Activated T-cell treated with anti-CD3 and anti-CD28 coated beads for 1 hour (primary cell): ENCODE data around the gene RIBC1.
A peak's percentile ranks its signal among the peaks of the same experiment; 100 is the strongest.
"Not testable (repeated sequence)": the region's sequence is repeated elsewhere in the genome, so short reads cannot be mapped to it uniquely, and the experiment has no call there.

Experiments
- DNase-seq: peaks from one replicate; pipeline ENCODE4 v3.0.0-alpha.2; 2020; ENCODE audit warnings: low read depth

Gene RIBC1

DNA sequence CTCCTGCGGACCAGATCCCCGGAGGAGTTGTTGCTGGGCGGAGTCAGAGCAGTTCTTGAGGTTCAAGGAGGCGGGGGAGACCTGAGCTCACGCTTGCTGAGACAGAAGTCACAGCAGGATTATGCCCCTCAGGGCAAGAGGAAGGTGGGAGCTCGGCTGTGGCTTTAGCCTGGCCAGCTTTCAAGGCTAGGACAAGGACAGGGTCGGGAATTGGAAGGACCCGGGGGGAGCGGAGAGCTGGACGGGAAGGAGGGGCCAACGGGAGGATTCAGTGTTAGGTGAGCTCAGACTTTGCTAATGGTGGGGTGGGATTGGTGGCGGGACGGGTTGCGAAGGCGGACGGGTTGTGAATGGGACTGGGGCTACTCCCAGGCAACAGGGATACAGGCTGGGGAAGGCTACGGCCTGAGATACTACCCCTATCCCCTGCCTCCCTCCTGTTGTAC lies at the start of gene RIBC1:
Gene RIBC1, plus strand, starts transcription at position 13 of the 446 bp plus-strand sequence. CDS start 3,404 bp downstream, outside the sequence.
- no peak for DNase-seq

DNA sequence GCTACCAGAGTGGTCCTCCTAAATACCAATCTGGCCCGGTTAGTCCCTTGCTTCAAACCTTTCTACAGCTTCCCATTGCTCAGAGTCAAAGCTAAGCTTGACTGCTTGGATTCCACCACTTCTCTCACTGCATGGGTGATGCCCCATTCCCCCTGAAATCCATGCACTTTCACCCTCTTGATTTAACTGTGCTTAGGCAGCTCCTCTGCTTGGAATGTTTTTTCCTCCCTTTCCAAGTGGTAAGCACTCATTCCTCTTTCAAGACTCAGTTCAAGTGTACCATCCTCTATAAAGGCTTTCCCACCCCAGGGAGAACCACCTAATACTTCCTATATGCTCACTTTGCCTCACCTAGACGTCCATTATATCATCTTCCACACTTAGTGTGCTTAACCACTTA lies 49.4 kb upstream of the RIBC1 start:
- no peak for DNase-seq

DNA sequence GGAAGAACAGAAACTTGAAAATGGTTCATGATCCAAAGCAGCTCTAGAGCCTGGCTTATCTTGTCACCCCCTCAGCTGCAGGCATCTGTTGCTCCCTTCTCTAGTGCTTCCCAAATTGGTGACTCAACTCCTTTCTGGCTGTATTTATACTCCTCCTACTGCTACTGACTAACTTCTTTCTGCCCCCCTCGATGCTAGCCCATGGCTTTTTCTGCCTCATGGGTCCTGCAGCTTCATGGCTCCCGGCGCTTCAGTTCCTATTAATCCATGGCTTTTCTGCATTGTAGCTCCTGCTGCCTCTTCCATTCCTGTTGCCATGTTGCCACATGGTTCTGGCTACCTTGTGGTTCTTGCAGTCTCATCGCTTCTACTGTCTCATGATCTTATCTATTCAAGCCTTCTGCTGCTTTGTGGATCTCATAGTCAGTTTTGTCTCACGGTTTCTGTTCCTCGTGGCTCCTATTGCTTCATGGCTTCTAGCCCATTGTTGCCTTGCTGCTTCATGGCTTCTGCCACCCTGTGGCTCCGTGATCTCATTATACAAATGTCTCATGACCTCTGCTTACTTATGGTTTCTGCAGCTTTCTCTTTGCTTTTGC lies 48.4 kb upstream of the RIBC1 start:
- no peak for DNase-seq

DNA sequence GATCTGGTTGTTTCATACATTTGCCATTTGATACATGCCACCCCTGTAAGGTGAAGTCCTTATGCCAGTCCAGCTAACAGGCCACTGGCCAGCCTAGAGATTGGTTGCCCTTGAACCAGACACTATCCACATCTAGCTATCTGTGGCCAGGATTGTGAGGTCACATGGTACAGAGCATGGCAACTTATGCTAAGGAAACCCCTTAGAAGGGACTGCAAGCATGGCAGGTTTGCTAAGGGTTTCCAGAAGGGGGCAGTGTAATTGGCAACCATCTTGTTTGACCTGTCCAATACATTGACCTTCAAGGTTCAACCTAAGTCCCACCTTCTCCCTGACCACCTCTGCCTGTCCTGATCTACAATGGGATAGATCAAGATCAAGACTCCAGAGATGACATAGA lies 47.8 kb upstream of the RIBC1 start:
- no peak for DNase-seq

DNA sequence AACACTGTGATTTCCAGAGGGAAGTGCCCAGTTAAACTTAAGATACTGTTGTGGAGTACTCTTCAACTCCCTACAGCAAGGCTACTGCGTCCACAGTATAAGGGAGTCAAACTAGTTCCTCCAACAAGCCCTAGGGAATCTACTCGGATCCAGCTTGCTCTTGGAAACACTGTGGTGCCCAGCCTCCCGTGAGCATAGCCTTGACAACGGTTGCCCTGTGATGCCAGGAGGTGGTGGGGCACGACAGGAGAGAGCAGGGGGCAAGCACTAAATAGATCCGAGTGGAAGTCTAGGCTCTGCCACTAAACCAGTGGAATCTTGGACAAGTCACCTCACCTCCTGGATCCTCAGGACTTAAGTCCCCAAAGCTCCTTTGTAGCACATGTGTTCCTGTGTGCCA lies 45.8 kb upstream of the RIBC1 start:
- no peak for DNase-seq

DNA sequence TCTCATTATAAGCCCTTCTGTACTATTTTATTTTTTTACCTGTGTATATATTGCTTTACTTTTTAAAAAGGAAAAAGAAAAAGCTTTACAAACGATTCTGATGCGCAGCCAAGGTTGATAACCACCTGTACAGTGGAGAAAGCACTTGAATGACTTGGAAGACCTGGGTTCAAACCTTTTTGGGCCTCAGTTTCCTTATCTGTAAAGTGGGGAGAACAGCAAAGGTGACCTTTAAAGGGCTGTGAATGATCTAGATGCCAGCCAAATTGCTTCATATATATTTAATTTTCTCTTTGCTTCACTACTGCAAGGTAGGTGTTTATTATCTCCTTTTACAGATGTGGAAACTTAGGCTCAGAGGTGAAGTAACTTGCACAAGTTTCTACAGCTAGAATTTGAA lies 45.2 kb upstream of the RIBC1 start:
- DNase-seq: no peak

DNA sequence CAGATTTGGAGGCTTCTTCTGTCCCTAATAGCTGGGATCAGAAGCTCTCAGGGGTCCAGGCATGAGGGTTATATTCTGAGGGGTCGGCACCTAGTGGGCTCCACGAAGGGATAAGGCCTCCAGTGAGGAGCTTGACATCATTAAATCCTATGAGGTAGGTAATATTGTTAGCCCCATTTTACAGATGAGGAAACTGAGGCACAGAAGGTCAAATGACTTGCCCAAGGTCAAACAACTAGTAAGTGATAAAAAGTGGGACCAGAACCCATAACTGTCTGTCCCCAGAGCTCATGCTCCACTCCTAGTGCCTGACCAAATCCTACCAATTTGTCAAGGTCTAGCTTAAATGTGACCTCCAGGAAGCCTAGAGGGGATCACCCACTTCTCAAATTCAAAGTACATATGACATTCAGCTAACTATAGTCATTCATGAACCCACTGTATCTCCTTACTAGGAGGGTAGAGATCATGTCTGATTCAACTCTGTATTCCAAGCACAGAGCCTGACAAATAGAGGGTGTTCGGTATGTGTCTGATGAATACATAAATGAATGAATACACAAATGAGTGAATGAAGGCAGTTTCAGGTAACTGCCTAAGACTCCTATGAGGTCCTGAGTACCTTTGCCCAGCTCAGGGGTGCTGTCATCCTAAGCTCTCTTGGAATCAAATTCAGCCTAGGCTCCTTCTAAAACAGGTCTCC lies 43.5 kb upstream of the RIBC1 start:
- DNase-seq: no peak

DNA sequence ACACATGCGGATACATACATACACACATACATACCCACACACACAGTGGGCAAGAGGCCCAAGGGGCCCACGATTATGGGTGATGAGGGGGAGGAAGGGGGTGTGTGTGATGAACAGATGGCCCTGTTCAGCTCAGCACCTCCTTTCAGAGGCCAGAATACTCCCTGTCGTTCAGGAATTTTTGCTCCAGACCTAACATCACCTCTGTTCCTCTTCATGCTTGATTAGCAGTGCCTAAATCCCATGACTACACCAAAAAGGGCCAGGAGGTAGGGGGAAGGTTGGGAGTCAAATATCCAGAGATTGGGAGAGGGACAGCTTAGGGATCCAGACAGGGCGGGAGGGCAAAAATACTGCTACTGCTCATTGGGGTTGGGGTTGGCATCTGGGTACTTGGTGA lies 42.9 kb upstream of the RIBC1 start:
- no peak for DNase-seq

DNA sequence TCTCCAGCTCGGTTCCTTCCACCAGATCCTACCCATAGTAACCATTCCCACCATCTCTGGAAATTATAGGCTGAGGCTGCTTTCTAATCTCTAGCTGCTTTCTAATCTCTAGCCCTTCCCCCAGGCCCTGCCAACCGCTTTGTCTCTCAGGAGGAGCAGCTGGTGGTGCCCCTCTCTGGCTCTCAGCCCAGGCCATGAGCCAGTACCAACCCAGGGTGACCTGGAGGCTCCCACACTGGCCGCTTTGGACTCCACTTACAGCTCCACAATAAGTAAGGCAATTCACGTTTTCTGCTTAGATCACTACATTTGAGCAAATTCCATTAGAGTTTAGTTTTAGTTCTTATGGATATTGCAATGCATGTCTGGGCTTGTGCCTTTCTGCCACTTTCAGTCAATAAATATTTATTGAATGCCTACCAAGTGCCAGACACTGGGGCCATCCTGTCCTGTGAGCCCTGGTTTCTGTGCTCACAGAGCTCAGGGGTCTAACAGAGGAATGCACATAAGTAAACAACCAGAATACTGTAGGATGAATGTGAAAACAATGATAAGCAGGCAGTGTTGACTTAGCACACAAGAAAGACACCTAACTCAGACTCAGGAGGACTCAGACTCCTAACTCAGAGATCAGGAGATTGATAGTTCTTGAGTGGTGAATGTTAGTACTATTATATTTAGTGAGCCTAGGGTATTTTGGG lies 39.1 kb upstream of the RIBC1 start:
- no peak for DNase-seq

DNA sequence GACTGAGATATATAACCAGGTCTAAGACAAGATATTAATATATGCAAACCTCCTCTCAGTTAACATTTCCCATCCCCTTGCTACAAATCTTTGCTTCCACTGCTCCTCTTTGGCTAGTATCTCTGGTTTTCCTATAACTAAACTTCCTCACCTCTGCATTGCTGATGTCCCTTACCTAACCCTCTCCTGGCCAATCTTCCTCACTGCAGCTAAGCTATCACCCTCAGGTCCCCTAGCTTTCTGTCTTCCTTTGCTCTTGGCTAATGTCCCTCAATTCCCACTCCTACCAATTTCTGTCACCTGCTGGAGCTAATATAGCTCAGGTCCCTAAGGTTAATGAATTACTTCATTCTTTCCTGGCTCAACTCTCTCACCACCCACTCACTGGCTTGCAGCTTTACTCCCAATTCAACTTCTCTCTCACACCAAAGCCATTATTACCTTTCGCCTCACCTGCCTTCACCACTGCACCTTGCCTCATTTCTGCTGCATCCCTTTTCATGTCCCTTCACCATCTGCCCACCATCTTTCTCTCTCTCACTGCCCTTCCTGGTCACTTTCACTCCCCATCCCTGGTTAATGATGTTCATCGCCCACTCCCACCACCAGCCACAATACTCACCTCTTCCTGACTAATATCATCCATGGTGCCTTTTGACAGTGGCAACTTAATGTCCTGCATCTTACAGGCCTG lies 26.9 kb upstream of the RIBC1 start:
- no peak for DNase-seq

DNA sequence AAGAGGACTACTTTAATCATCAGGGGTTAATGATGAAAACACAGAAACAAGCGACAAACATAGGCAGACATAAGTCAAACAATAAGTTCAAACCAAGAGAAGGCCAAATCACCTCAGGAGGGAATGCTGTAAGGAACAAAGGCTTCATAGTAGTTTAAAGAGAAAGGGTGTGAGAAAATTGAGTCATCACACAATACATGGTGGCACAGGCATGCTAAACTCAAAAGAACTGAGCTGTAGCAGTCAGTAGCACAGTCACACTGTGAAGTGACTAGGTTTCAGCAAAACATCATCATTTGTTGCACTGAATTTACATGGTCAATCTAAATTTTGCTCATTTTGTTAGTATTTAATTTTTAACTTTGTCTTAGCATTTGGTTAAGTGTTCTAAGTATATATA lies 24.5 kb upstream of the RIBC1 start:
- no peak for DNase-seq

DNA sequence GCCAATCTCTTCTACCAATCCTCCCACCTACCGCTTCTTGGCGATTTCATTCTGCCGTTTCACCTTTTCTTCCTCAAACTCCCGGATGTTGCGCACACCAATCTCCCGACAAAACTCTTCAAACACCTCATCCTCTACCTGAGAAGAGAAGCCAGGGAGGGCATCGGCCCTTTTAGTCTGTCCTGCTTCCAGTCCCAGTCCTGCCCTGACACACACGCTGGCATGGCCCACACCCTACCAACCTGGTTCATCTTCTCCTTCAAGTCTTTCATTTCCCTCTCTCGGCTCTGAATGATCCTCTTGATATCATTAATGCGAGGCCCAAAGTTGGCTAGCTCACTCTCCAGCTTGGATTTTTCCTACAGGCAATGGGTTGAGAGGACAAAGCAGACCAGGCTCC lies 19.1 kb upstream of the RIBC1 start:
- DNase-seq: no peak

DNA sequence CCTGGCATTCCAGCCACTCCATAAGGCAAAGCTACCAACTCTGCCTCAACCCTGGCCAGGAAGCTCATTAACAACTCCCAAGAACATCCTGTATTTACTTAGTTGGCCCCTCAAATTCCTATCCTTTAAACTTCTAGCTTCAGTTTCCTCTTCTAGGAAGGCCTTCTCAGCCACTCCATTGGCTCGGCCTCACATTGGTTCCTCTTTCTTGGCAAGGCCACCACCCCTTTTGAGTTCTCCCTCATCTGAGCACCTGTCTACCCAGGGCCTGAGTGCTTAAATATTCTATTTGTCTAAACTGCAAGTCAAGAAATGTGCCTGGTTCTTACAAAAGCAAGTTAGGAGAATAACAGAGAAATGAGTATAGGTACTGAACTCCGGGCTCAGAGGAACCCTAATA lies 10.2 kb upstream of the RIBC1 start:
- no peak for DNase-seq

DNA sequence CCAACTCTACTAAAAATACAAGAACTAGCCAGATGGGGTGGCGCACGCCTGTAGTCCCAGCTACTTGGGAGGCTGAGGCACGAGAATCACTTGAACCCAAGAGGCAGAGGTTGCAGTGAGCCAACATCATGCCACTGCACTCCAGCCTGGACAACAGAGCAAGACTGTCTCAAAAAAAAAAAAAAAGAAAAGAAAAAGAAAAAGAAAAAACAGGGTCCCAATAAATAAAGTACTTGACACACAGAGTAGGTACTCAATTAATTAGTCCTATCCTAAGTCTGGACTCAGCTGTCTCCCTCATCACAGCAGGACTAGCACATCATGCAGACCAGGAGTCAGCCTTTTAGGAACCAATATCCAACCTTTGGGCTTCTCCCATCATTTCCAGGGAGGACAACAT lies 2.3 kb upstream of the RIBC1 start:
- not testable (repeated sequence) for DNase-seq

DNA sequence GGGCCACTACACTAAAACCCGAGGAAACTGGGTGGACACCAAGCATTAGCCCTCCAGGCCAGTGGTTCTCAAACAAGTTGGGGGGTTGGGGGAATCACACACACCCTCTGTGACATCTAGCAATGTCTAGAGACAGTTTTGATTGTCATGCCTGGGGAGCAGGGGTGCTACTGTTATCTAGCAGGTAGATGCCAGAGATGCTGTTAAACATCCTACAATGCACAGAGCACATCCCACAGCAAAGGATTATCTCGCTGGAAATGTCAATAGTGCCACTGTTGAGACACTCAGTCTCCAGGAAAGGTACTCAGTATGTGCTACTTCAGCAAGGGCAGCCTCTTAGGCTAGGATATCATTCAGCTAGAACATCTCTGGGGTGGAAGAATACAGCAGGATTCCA lies 1.5 kb upstream of the RIBC1 start:
- no peak for DNase-seq

DNA sequence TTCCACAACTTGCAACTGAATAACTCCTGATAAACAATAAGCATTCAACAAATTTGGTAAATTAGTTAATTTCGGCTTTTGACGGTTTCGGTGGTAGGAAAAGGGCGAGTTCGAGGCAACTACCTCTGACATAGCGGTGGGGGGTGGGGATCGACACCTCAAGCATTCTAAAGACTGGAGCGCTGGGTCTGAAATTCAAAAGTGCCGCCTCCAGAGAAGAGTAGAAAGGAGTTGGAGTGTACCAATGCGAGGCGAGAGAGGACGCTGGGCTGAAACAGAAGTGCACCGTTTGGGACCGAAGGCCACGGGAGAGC lies 944 bp upstream of the RIBC1 start:
- peak; percentile 7 for DNase-seq

DNA sequence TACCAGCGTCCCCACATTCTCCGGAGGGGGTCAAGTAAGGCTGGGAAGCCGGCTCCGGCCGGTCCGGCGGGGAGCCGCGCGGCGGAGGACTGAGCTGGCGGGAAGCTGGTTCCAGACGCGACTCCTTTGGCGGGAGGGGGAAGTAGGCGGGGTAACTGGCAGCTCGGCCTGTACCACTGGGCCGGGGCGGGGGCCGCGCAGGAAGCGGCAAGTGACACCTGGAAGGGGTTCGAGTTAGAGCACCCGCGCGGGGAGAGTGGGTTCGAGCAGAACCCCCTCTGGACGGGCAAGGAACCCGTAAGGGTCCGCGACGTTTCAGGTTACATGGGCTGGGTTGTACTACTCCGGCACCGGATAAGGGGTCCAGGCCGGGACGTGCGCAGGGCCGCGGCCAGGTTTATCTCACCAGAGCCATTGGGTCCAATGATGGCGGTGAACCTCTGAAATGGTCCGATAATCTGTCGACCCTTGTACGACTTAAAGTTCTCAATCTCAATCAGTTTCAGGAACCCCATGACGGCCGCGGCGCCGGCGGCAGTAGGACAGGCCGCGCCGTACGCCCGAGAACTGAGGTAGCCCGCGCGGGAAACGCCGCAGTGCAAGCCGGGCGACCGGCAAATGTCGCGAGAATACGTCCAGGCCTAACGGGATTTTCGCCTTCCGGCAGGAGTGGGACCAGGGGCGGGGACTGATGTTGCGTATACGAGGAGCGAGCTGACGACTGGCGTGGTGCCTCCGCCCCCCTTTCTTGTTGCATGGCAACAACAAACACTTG lies 400 bp upstream of the RIBC1 start, which contains the start of gene SMC1A:
Gene SMC1A, minus strand, starts transcription at position 569 of the 775 bp plus-strand sequence. Its CDS starts 54 bp downstream, at position 515.
- DNase-seq: peak; percentile 87

DNA sequence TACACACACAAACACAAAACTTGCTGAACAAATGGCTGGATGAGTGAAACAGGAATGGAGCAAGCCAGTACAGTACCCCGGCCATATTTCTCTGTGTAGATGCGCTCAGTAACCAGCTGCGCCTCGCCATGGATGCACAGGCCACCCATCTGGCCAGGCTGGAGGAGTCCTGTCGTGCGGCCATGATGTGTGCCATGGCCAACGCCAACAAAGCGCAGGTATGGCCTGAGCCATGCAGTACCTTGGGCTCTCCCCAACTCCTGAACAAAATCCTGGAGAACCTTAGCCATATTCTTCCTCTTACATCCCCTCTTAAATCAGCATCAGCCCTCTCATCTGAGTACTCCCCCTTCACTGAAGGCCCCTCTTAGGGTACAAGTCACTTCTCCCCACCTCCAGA lies 7.1 kb downstream of the RIBC1 start:
- DNase-seq: no peak

DNA sequence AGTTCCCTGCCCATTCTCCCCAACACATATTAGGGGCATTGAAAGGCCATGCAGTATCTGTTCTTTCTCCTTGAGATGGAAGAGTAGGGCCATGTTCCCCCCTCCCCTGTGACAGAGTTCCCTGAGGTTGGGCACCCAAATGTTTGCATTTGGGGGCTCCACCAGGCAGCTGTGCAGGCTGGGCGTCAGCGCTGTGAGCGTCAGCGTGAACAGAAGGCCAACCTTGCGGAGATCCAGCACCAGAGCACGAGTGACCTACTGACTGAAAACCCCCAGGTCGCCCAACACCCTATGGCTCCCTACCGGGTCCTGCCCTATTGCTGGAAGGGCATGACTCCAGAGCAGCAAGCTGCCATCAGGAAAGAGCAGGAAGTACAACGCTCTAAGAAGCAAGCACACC lies 7.6 kb downstream of the RIBC1 start:
- DNase-seq: no peak

DNA sequence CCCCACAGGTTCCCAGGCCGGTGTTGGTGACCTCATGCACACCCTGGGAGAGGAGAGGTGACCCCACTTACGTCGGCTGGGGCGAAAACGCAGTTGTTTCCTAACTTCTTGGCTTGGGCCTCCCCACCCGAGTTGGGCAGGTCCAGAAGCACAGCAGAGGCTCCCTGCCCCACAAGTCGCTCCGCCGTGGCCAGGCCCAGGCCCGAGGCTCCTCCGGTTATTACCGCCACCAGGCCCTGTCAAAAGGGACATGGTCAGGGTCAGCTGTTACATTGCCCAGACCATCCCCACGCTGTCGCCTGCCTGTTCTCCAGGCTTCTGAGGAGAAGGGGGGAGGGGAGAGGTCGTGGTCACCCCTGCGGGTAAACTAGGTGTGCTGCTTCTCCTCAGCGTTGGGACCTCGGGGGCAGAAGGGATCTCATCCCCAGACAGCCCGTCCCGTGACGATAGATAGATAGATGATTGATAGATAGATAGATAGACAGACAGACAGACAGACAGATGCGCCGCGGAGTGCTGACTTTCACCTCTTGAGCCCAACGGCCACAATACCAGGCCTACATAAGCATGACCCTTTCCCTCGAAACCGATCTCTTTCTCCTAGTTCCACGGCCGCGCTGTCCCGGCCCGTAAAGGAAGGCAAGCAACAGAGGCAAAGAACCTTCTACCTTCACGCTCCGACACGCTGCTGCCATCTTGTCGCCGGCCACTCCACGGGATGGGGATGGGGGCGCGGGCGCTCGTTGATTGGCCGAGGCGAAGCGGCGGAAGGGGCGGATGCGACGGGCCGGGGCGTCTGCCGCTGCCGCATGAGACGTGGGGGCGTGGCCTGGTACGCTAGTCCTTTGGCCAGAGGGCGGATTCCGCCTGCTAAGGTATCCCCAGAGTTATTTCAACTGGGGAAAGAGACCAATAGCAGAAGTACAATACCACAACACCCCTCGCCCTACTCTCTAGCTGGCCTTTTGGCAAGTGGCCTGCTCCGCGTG lies 11.3 kb downstream of the RIBC1 start, which contains the start of gene HSD17B10:
Gene HSD17B10, minus strand, starts transcription at position 720 of the 989 bp plus-strand sequence. Its CDS starts 25 bp downstream, at position 695.
- peak; percentile 75 for DNase-seq

DNA sequence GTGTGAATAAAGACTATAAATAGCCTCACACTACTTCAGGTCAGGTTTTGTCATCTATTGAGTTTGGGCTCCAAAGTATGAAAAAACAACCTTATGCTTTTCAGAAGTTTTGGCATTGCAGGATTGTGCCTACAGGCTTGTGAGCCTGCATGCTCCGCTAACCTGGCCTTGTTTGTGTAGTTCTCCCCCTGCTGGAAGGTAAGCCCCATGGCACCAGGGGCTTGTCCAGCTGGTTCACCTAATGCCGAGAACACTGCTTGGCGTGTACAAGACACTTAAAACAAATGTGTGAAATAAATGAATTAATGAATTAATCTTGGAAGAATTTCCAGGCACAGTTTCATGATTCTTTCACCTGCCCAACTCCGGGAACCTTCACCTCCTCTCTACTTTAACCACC lies 13.3 kb downstream of the RIBC1 start:
- peak; percentile 31 for DNase-seq
